ENCODE measurements around the gene ATXN1. TPM values are rescaled to one million over a fixed set of nuclear protein-coding genes. Genes with fewer than 3 reads are reported as not detected.

The ATXN1 gene
- total and polyA plus RNA-seq, 2 of the 13 experiments (the other 11 are each of a cell fraction or from before 2014, with no cell fraction given): 20.7 to 39.5 TPM

GRCh38 chr6:16286151-16286522 lies 475.1 kb downstream of the ATXN1 start (continued):
- TF ChIP-seq USF2 (IDR thresholded peaks at IDR 0.05; ENCODE audit: low read depth, low read length) (no peak), USF2 (CRISPR knock-in tag; IDR thresholded peaks at IDR 0.05; ENCODE audit: borderline replicate concordance) (no peak), CTCF (CRISPR knock-in tag; IDR thresholded peaks at IDR 0.05) (peak; percentile 94), RXRB (CRISPR knock-in tag; IDR thresholded peaks at IDR 0.05; ENCODE audit: borderline replicate concordance) (0 out of 2 replicates have a peak, but pooled peaks have one; percentile 17), U2AF2 (IDR thresholded peaks at IDR 0.05; ENCODE audit: low read depth, low read length) (no peak), ERF (CRISPR knock-in tag; IDR thresholded peaks at IDR 0.05) (0 out of 2 replicates have a peak, but pooled peaks have one; percentile 30)

- DNase-seq (ENCODE audit: low spot score) (no peak), ATAC-seq (peak; percentile 46), FAIRE-seq (no peak)
- Histone ChIP-seq H3K4me3 (replicated peaks in 1 of 3; ENCODE audit: insufficient read depth in 1 of 3, low read depth in 2 of 3, low read length in 3 of 3) (no peak overlapping the region), H4K20me1 (ENCODE audit: insufficient read depth, low read length) (no peaks in the 10 kb centered on the region), H3K4me1 (ENCODE audit: insufficient read depth, low read length) (no peaks in the 10 kb centered on the region), H3K79me2 (ENCODE audit: insufficient read depth, low read length) (no peaks in the 10 kb centered on the region), H3K27ac (ENCODE audit: extremely low read length, insufficient read depth, low read length) (no peak overlapping the region), H2AFZ (ENCODE audit: low read length) (no peak overlapping the region), H3K9me3 (ENCODE audit: low read length) (no peaks in the 10 kb centered on the region), H3K36me3 (replicated peaks in 1 of 2; ENCODE audit: control insufficient read depth in 1 of 2, insufficient read depth in 2 of 2, low read length in 2 of 2) (no peaks in the 10 kb centered on the region), H3K9ac (ENCODE audit: insufficient read depth, low read depth, low read length) (no peak overlapping the region), H3K27me3 (ENCODE audit: control insufficient read depth in 1 of 2, insufficient read depth in 2 of 2, low read length in 2 of 2) (peaks cover 1 to 11% of the 10 kb centered on the region in 2 experiments; a peak in 2 of 5 replicates), H3K4me2 (ENCODE audit: low read depth, low read length) (peak overlapping the region; percentile 32; the same call in 1 of the 2 replicates)
- 48% methylated on average over 11 of the region's 11 CpGs for WGBS (ENCODE audit: low lambda C conversion rate)
- intact Hi-C loops (cut with micrococcal nuclease; ENCODE audit: unreplicated experiment): loop anchor here (5.0 kb wide), 3 partner anchors 122 to 682 kb away; no protein-coding TSS in a partner anchor
- ChIA-PET POLR2A (no interaction called here), CTCF (ENCODE audit: low intra/inter-chr PET ratio, low total read pairs) (interaction anchor here (0.7 to 3.4 kb wide), 6 partner anchors 31 to 805 kb away, joined by 3 to 17 read pairs (median 4); no protein-coding TSS in a partner anchor)
- in situ Hi-C loops (cut with HindIII; ENCODE audit: extremely low pct_ligation_motif_present, low pct_unique_long_range_greater_than_20kb): no loop called here
- BruUV-seq (replicated peaks): no TSS peak
- no peak for TF ChIP-seq LCORL (IDR thresholded peaks at IDR 0.05)
- TF ChIP-seq LCORL (CRISPR knock-in tag; IDR thresholded peaks at IDR 0.05): 0 out of 2 replicates have a peak, but pooled peaks have one; percentile 33
- TF ChIP-seq ZNF451 (CRISPR knock-in tag; IDR thresholded peaks at IDR 0.05): 0 out of 2 replicates have a peak, but pooled peaks have one; percentile 37
- TF ChIP-seq CTCF (CRISPR knock-in tag; IDR thresholded peaks at IDR 0.05): peak; percentile 25; the same call in 1 of the 2 replicates
- 0 out of 2 replicates have a peak, but pooled peaks have one; percentile 37 for TF ChIP-seq ZBTB39 (CRISPR knock-in tag; IDR thresholded peaks at IDR 0.05)
- TF ChIP-seq ZSCAN21 (CRISPR knock-in tag; IDR thresholded peaks at IDR 0.05; ENCODE audit: borderline replicate concordance): 0 out of 2 replicates have a peak, but pooled peaks have one; percentile 17
- no peak for TF ChIP-seq ZNF605 (CRISPR knock-in tag; IDR thresholded peaks at IDR 0.05)
- 0 out of 2 replicates have a peak, but pooled peaks have one; percentile 26 for TF ChIP-seq HES4 (CRISPR knock-in tag; IDR thresholded peaks at IDR 0.05; ENCODE audit: borderline replicate concordance)
Measured at GRCh38 chr6:16285467-16286150, 475.7 kb downstream of the ATXN1 start.
